ENCODE results near the gene LYSMD4.

- TF ChIP-seq, protein P1, sequence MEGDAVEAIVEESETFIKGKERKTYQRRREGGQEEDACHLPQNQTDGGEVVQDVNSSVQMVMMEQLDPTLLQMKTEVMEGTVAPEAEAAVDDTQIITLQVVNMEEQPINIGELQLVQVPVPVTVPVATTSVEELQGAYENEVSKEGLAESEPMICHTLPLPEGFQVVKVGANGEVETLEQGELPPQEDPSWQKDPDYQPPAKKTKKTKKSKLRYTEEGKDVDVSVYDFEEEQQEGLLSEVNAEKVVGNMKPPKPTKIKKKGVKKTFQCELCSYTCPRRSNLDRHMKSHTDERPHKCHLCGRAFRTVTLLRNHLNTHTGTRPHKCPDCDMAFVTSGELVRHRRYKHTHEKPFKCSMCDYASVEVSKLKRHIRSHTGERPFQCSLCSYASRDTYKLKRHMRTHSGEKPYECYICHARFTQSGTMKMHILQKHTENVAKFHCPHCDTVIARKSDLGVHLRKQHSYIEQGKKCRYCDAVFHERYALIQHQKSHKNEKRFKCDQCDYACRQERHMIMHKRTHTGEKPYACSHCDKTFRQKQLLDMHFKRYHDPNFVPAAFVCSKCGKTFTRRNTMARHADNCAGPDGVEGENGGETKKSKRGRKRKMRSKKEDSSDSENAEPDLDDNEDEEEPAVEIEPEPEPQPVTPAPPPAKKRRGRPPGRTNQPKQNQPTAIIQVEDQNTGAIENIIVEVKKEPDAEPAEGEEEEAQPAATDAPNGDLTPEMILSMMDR (IDR thresholded peaks at IDR 0.05), result no peak
- no peak for TF ChIP-seq EZH2 (IDR thresholded peaks at IDR 0.05; ENCODE audit: borderline replicate concordance, insufficient read depth, low read depth, low read length, poor library complexity, severe bottlenecking)
Observed at GRCh38 chr15:99682455-99682854, 50.8 kb downstream of the LYSMD4 start.
